Measurements from ENCODE around the gene EED.
A peak's percentile ranks its signal among the peaks of the same experiment; 100 is the strongest.
"Not testable (repeated sequence)": the region's sequence is repeated elsewhere in the genome, so short reads cannot be mapped to it uniquely, and the experiment has no call there.

EED gene

GRCh38 chr11:86294026-86294425 lies 49.5 kb downstream of the EED start:
- no peak for DNase-seq

GRCh38 chr11:86301742-86302091 lies 57.2 kb downstream of the EED start:
- DNase-seq: no peak

GRCh38 chr11:86302092-86302793 lies 57.7 kb downstream of the EED start, which contains the start of gene HIKESHI:
Gene HIKESHI, plus strand, starts transcription at chr11:86302240. Its CDS starts 209 bp downstream, at chr11:86302449.
- DNase-seq: peak; percentile 90 to 92

- no peak for DNase-seq
Observed at GRCh38 chr11:86303257-86303656, 58.7 kb downstream of the EED start.

- not testable (repeated sequence) for DNase-seq
Observed at GRCh38 chr11:86308710-86309109, 64.2 kb downstream of the EED start.

- no peak for DNase-seq
Observed at GRCh38 chr11:86313793-86314192, 69.2 kb downstream of the EED start.

- no peak for DNase-seq
Observed at GRCh38 chr11:86314636-86315035, 70.1 kb downstream of the EED start.

Data from stimulated activated CD4-positive, alpha-beta T cell treated with anti-CD3 and anti-CD28 coated beads, Interleukin-4, amount 100 ng/mL, for 4 hours (primary cell).